Progenitor cell of endocrine pancreas (in vitro differentiated cells): Measurements from ENCODE around the gene PARD3. TPM values are rescaled to one million over a fixed set of nuclear protein-coding genes. Genes with fewer than 3 reads are reported as not detected.

Experiments used
- DNase-seq: peaks from one replicate; pipeline ENCODE4 v3.0.0; 2021; ENCODE audit warnings: low spot score; ENCODE audit not compliant: unreplicated experiment
- H3K27ac Mint-ChIP-seq: 2 replicates; pipeline ENCODE4 v1.8.0; 2021; ENCODE audit warnings: mild to moderate bottlenecking, moderate library complexity, mixed read lengths
- H3K27me3 Mint-ChIP-seq: 2 replicates; pipeline ENCODE4 v1.8.0; 2021; ENCODE audit warnings: mixed read lengths
- H3K36me3 Mint-ChIP-seq: 2 replicates; pipeline ENCODE4 v1.8.0; 2022; ENCODE audit warnings: mixed read lengths; ENCODE audit not compliant: insufficient read depth
- H3K4me1 Mint-ChIP-seq: 2 replicates; pipeline ENCODE4 v1.8.0; 2021; ENCODE audit warnings: low read depth, mixed read lengths
- H3K4me3 Mint-ChIP-seq: 2 replicates; pipeline ENCODE4 v1.8.0; 2021; ENCODE audit warnings: low read depth, mild to moderate bottlenecking, moderate library complexity, mixed read lengths
- H3K9me3 Mint-ChIP-seq: 2 replicates; pipeline ENCODE4 v1.8.0; 2021; ENCODE audit warnings: low read depth, mixed read lengths
- total RNA-seq: library from RNA; stranded (reverse); gene quantifications from 2 replicates; pipeline ENCODE4 v1.2.1, GENCODE V29; 2021
- TF ChIP-seq, protein P1 (sequence below): fragments of 200-600 bp; sonication (generic); IDR thresholded peaks from one replicate; pipeline ENCODE4 v1.5.0; 2021; ENCODE audit warnings: antibody characterized with exemption, mild to moderate bottlenecking; ENCODE audit not compliant: unreplicated experiment

Gene PARD3
- total RNA-seq, 1 donor from 2014 or later = 85.3 TPM

DNA sequence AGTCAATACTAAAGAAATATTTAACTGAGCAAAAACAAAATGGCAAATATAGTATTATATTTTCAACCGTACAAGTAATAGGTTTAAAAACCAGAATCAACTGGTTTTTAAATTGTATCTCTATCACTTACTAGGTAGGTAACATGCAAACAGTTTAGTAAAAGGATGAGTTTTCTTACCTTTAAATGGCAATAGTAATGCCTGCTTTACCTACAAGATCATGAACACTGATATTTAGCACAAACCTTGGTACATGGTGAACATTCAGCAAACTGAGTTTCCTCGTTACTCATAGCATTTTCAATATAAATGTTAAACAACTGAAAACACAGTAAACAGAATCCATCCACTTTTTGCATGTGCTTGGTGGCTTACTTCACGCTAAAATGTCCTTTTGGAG lies 389.1 kb downstream of the PARD3 start:
- no peaks in the 10 kb centered on the region for H3K27me3 Mint-ChIP-seq
- no peaks in the 10 kb centered on the region for H3K9me3 Mint-ChIP-seq
- peaks cover 1% of the 10 kb centered on the region for H3K36me3 Mint-ChIP-seq
- DNase-seq = no peak
- TF ChIP-seq, protein P1, sequence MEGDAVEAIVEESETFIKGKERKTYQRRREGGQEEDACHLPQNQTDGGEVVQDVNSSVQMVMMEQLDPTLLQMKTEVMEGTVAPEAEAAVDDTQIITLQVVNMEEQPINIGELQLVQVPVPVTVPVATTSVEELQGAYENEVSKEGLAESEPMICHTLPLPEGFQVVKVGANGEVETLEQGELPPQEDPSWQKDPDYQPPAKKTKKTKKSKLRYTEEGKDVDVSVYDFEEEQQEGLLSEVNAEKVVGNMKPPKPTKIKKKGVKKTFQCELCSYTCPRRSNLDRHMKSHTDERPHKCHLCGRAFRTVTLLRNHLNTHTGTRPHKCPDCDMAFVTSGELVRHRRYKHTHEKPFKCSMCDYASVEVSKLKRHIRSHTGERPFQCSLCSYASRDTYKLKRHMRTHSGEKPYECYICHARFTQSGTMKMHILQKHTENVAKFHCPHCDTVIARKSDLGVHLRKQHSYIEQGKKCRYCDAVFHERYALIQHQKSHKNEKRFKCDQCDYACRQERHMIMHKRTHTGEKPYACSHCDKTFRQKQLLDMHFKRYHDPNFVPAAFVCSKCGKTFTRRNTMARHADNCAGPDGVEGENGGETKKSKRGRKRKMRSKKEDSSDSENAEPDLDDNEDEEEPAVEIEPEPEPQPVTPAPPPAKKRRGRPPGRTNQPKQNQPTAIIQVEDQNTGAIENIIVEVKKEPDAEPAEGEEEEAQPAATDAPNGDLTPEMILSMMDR = no peak
- H3K27ac Mint-ChIP-seq = no peak overlapping the region
- peaks cover 44% of the 10 kb centered on the region for H3K4me1 Mint-ChIP-seq
- no peak overlapping the region for H3K4me3 Mint-ChIP-seq

GRCh38 chr10:34423673-34424625 lies 391.1 kb downstream of the PARD3 start:
- DNase-seq = no peak
- Mint-ChIP-seq H3K4me3 (no peak overlapping the region), H3K27ac (no peak overlapping the region), H3K27me3 (no peaks in the 10 kb centered on the region), H3K9me3 (no peaks in the 10 kb centered on the region), H3K36me3 (peaks cover 1% of the 10 kb centered on the region), H3K4me1 (peaks cover 48% of the 10 kb centered on the region)
- TF ChIP-seq, protein P1 = no peak

GRCh38 chr10:34420795-34421194 lies 394.3 kb downstream of the PARD3 start:
- no peak overlapping the region for H3K27ac Mint-ChIP-seq
- TF ChIP-seq, protein P1 = no peak
- H3K27me3 Mint-ChIP-seq = no peaks in the 10 kb centered on the region
- no peak overlapping the region for H3K4me3 Mint-ChIP-seq
- DNase-seq = no peak
- H3K9me3 Mint-ChIP-seq = no peaks in the 10 kb centered on the region
- peaks cover 25% of the 10 kb centered on the region for H3K4me1 Mint-ChIP-seq
- H3K36me3 Mint-ChIP-seq = peaks cover 1% of the 10 kb centered on the region

GRCh38 chr10:34420273-34420672 lies 394.8 kb downstream of the PARD3 start:
- Mint-ChIP-seq H3K9me3 (no peaks in the 10 kb centered on the region), H3K36me3 (peaks cover 1% of the 10 kb centered on the region), H3K4me1 (peaks cover 23% of the 10 kb centered on the region), H3K27ac (no peak overlapping the region), H3K4me3 (no peak overlapping the region), H3K27me3 (no peaks in the 10 kb centered on the region)
- TF ChIP-seq, protein P1 = no peak
- no peak for DNase-seq

DNA sequence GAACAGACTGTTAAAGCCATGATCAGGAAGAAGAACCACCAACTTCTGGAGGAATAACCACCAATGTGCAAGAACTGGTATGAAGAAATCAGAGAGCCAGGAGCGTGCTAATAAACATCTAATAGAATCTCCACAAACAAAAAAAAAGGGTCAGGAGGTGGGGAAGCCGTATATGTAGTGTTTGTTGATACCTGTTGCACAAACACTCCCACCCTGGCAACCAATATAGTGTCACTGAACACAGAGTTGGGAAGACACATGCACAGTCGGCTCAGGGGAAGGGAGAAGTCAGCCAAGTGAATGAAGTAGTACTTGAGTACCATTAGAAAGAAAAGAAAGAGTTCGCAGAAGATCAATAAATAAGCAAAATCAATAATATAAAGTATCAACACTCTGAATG lies 400.1 kb downstream of the PARD3 start:
- Mint-ChIP-seq H3K27ac (no peak overlapping the region), H3K4me1 (peaks cover 24% of the 10 kb centered on the region), H3K36me3 (no peaks in the 10 kb centered on the region), H3K4me3 (no peak overlapping the region), H3K27me3 (no peaks in the 10 kb centered on the region), H3K9me3 (no peaks in the 10 kb centered on the region)
- no peak for DNase-seq
- TF ChIP-seq, protein P1 = no peak
